K562 (cell line): ENCODE measurements around the gene ETV3L. TPM values are rescaled to one million over a fixed set of nuclear protein-coding genes. Genes with fewer than 3 reads are reported as not detected.

Experiments used
- ATAC-seq: fragments of 200-7000 bp; cut with Tn5 transposase; 3 replicates; pipeline ENCODE4 v1.9.1; 2020; ENCODE audit warnings: moderate library complexity
- BruUV-seq: library from RNA; stranded (reverse); fragments of 400-500 nt; replicated peaks from 2 replicates; lab custom pipeline; 2021; lab: Mats Ljungman, UMichigan
- CTCF ChIA-PET: fragments of 300-600 bp; formaldehyde crosslinking; extraction: SDS; loops from one replicate; lab custom pipeline; 2021; ENCODE audit warnings: low intra/inter-chr PET ratio; lab: Yijun Ruan, JAX
- POLR2A ChIA-PET: fragments of 300-600, 350-650 bp; sonication (Branson Sonifier 250); formaldehyde crosslinking; extraction: SDS; loops from one replicate; lab custom pipeline; 2021; ENCODE audit warnings: antibody characterized with exemption, inconsistent platforms; lab: Yijun Ruan, JAX
- DNase-seq, 4 experiments: peaks; one replicate each; pipeline versions ENCODE4 v3.0.0 to v3.0.0-alpha.2; 2011 to 2018; ENCODE audit warnings: low spot score in 3 of 4, mixed read lengths in 3 of 4; ENCODE audit errors: extremely low read depth in 1 of 4
- FAIRE-seq: peaks from 2 replicates; lab custom pipeline; 2011; peaks lifted over from hg19 to GRCh38; lab: Jason Lieb, UNC
- H2AFZ ChIP-seq: 2 replicates; pipeline ENCODE4 v1.6.0; 2011; ENCODE audit warnings: low read depth, low read length, control low read depth, inconsistent platforms
- H3K27ac ChIP-seq: fragments of 200-600 bp; 3 replicates; pipeline ENCODE4 v1.8.0; 2011; ENCODE audit warnings: low read depth, mild to moderate bottlenecking, control low read depth, inconsistent platforms, low read length, moderate library complexity, mixed read lengths; ENCODE audit errors: extremely low read depth
- H3K27me3 ChIP-seq, 2 experiments: fragments of 300-600 bp in 1 of 2; 2 replicates in 1 of 2; 3 replicates in 1 of 2; pipeline versions ENCODE4 v1.6.0 to v1.8.0; 2011; ENCODE audit warnings: inconsistent platforms in 2 of 2, low read length in 2 of 2, mild to moderate bottlenecking in 1 of 2, mixed read lengths in 1 of 2, moderate library complexity in 1 of 2; ENCODE audit not compliant: control insufficient read depth in 2 of 2, insufficient read depth in 2 of 2
- H3K36me3 ChIP-seq: fragments of 300-600 bp; 3 replicates; pipeline ENCODE4 v1.8.0; 2011; ENCODE audit warnings: mild to moderate bottlenecking, low read length, inconsistent platforms; ENCODE audit not compliant: control insufficient read depth, insufficient read depth
- H3K4me1 ChIP-seq, 2 experiments: fragments of 200-600 bp in 1 of 2; replicated peaks in 1 of 2; 2 replicates in 1 of 2; 3 replicates in 1 of 2; pipeline versions ENCODE4 v1.5.1 to v1.8.0; 2011; ENCODE audit warnings: inconsistent platforms in 2 of 2, low read length in 2 of 2, mild to moderate bottlenecking in 1 of 2, mixed read lengths in 1 of 2, moderate library complexity in 1 of 2; ENCODE audit not compliant: control insufficient read depth in 2 of 2, insufficient read depth in 2 of 2
- H3K4me2 ChIP-seq: 2 replicates; pipeline ENCODE4 v1.6.1; 2011; ENCODE audit warnings: low read length, control low read depth, inconsistent platforms, mixed read lengths; ENCODE audit not compliant: insufficient read depth
- H3K4me3 ChIP-seq: fragments of 200-600 bp; sonication (generic), shearing (Covaris generic); 2 replicates; pipeline ENCODE4 v1.5.1; 2016; ENCODE audit warnings: control low read depth, inconsistent platforms
- H3K79me2 ChIP-seq: fragments of 200-600 bp; 3 replicates; pipeline ENCODE4 v1.8.0; 2011; ENCODE audit warnings: low read length, inconsistent platforms; ENCODE audit not compliant: control insufficient read depth, insufficient read depth
- H3K9ac ChIP-seq, 2 experiments: 2 replicates each; pipeline versions ENCODE4 v1.6.0 to v1.6.1; 2011; ENCODE audit warnings: low read depth in 2 of 2, low read length in 2 of 2, control low read depth in 1 of 2, inconsistent platforms in 1 of 2, mild to moderate bottlenecking in 1 of 2, mixed read lengths in 1 of 2; ENCODE audit not compliant: insufficient read depth in 1 of 2
- H3K9me1 ChIP-seq: one replicate; pipeline ENCODE4 v1.6.0; 2011; ENCODE audit warnings: inconsistent platforms, mild to moderate bottlenecking, low read length, moderate library complexity; ENCODE audit not compliant: control insufficient read depth, insufficient read depth
- H3K9me3 ChIP-seq: replicated peaks from 2 replicates; pipeline ENCODE4 v1.5.1; 2011; ENCODE audit warnings: low read depth, low read length, inconsistent platforms; ENCODE audit not compliant: control insufficient read depth, insufficient read depth
- H4K20me1 ChIP-seq: replicated peaks from 2 replicates; pipeline ENCODE4 v1.6.1; 2011; ENCODE audit warnings: low read length, inconsistent platforms, mixed read lengths; ENCODE audit not compliant: control insufficient read depth, insufficient read depth
- FOSL1 ChIP-seq: fragments of 200-800 bp; sonication (Bioruptor generic); conservative IDR thresholded peaks from 2 replicates; pipeline ENCODE4 v1.6.1; 2016; ENCODE audit warnings: missing genetic modification characterization, missing compliant biosample characterization
- HDAC6 ChIP-seq: IDR thresholded peaks from 2 replicates; pipeline ENCODE4 v1.6.1; 2012; ENCODE audit warnings: low read depth, mild to moderate bottlenecking, control low read depth, inconsistent platforms, low read length, moderate library complexity
- MAFK ChIP-seq: IDR thresholded peaks from 2 replicates; pipeline ENCODE4 v1.6.1; 2011; ENCODE audit warnings: low read length, improper control_type of control experiment
- NCOA1 ChIP-seq: fragments of 450-650 bp; IDR thresholded peaks from 2 replicates; pipeline ENCODE4 v1.6.1; 2016; ENCODE audit warnings: low read depth
- NFXL1 ChIP-seq: fragments of 450-650 bp; formaldehyde crosslinking; IDR thresholded peaks from 2 replicates; pipeline ENCODE4 v1.4.0; 2021; ENCODE audit warnings: mild to moderate bottlenecking
- POLR3G ChIP-seq: IDR thresholded peaks from 2 replicates; pipeline ENCODE4 v1.6.1; 2011; ENCODE audit not compliant: insufficient read length, insufficient replicate concordance; ENCODE audit errors: extremely low read depth
- SPI1 ChIP-seq: IDR thresholded peaks from 2 replicates; pipeline ENCODE4 v1.6.1; 2011; ENCODE audit warnings: low read depth, low read length, control low read depth, borderline replicate concordance
- SREBF2 ChIP-seq: sonication (generic); formaldehyde crosslinking; IDR thresholded peaks from 2 replicates; pipeline ENCODE4 v1.4.0; 2020; ENCODE audit warnings: mild to moderate bottlenecking, missing genetic modification reagents
- THRAP3 ChIP-seq: fragments of 450-650 bp; IDR thresholded peaks from 2 replicates; pipeline ENCODE4 v1.6.1; 2016; ENCODE audit warnings: mild to moderate bottlenecking, inconsistent platforms, borderline replicate concordance
- ZNF217 ChIP-seq: sonication (generic); formaldehyde crosslinking; IDR thresholded peaks from 2 replicates; pipeline ENCODE4 v1.8.0; 2022; ENCODE audit warnings: mild to moderate bottlenecking, missing genetic modification reagents
- ZNF780A ChIP-seq: fragments of 250-450 bp; sonication (Bioruptor Pico); IDR thresholded peaks from 2 replicates; pipeline ENCODE4 v1.5.0; 2021; ENCODE audit warnings: mild to moderate bottlenecking
- WGBS: fragments of 100-300 bp; shearing (Covaris generic); methylation state at CpG from one replicate; pipeline ENCODE4 v1.1.6; 2016; ENCODE audit warnings: low coverage, mixed read lengths; ENCODE audit not compliant: insufficient coverage; ENCODE audit errors: missing lambda C conversion rate; 5-methylcytosine and 5-hydroxymethylcytosine counted together
- in situ Hi-C: fragments of 300-500 bp; cut with MboI; formaldehyde crosslinking; loops from 4 replicates; pipeline ENCODE4 v1.15.0; 2018; ENCODE audit warnings: inconsistent platforms, mixed read lengths
- intact Hi-C: fragments of 100-400 bp; cut with micrococcal nuclease; formaldehyde crosslinking; loops from 2 replicates; pipeline ENCODE4 v1.14.2; 2022
- polyA plus RNA-seq, 8 experiments: library from polyadenylated mRNA; depleted of rRNA in 4 of 8; stranded (reverse) in 5 of 8; unstranded in 3 of 8; fragments of >200 nt; fragmentation: Nextera tagmentation in 2 of 8; fragmentation: Illumina TruSeq in 1 of 8; extraction: Ambion mirVana in 2 of 8; extraction: Trizol in 1 of 8; gene quantifications; 2 replicates each; pipeline versions ENCODE4 v1.2.1 to v1.2.3, GENCODE V29; 2011 to 2014; ENCODE audit warnings: inconsistent platforms in 1 of 8, missing spikeins in 1 of 8
- total RNA-seq, 7 experiments: library from RNA; depleted of rRNA in 6 of 7; stranded (reverse); fragments of >200 nt in 6 of 7; fragmentation: Illumina TruSeq in 2 of 7; extraction: Trizol in 2 of 7; gene quantifications; 2 replicates each; pipeline versions ENCODE4 v1.2.1 to v1.2.3, GENCODE V29; 2011 to 2021; ENCODE audit warnings: low replicate concordance in 1 of 7
- TF ChIP-seq, protein P1 (sequence below): IDR thresholded peaks from 2 replicates; pipeline ENCODE4 v1.6.1; 2016; ENCODE audit warnings: missing genetic modification characterization, missing compliant biosample characterization
- TF ChIP-seq, protein P2 (sequence below): fragments of 450-650 bp; formaldehyde crosslinking; IDR thresholded peaks from 2 replicates; pipeline ENCODE4 v1.4.0; 2022; ENCODE audit warnings: missing genetic modification characterization
- TF ChIP-seq, protein P3 (sequence below): sonication (generic); formaldehyde crosslinking; IDR thresholded peaks from 2 replicates; pipeline ENCODE4 v1.8.0; 2022; ENCODE audit warnings: missing genetic modification reagents, mild to moderate bottlenecking, borderline replicate concordance
- TF ChIP-seq, protein P4 (sequence below): fragments of 250-450 bp; sonication (Bioruptor Pico); IDR thresholded peaks from 2 replicates; pipeline ENCODE4 v1.4.0; 2020; ENCODE audit warnings: mild to moderate bottlenecking, moderate library complexity

The ETV3L gene
- total and polyA plus RNA-seq, 9 of the 15 experiments (the other 6 are each of a cell fraction or from before 2014, with no cell fraction given) = not detected

DNA sequence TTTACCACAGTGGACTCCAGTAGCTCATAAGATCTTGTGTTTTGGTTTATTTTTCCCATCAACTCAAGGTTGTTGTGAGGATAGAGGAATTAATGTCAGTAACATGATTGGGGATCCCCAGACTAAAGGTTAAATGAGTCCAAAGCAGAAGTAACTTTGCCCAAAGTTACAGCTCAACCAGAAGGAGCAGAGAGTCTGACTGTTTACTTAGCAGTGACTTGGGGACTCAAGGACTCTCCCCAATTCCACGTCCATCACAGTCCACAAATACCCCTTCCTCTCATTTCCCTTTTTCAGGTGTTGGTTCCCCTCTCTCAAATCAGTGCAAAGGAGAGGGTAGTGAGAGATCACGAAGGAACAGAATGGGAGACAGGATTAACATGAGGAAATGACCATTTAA lies 42.6 kb upstream of the ETV3L start:
- Histone ChIP-seq H3K4me1 (peaks cover 17 to 20% of the 10 kb centered on the region in 2 experiments), H4K20me1 (0 out of 2 replicates have a peak, but pooled peaks cover 6% of the 10 kb centered on the region), H3K27ac (no peak overlapping the region), H3K4me3 (no peak overlapping the region), H3K9me1 (no peaks in the 10 kb centered on the region), H3K9me3 (no peaks in the 10 kb centered on the region), H2AFZ (no peak overlapping the region), H3K79me2 (peaks cover 10% of the 10 kb centered on the region), H3K9ac (no peak overlapping the region), H3K36me3 (no peaks in the 10 kb centered on the region), H3K4me2 (no peak overlapping the region), H3K27me3 (no peaks in the 10 kb centered on the region)
- in situ Hi-C loops = no loop called here
- FAIRE-seq (no peak), DNase-seq (no peak), ATAC-seq (no peak)
- intact Hi-C loops = no loop called here
- CTCF ChIA-PET = no interaction called here
- POLR2A ChIA-PET = interaction anchor here (0.8 to 1.5 kb wide), 4 partner anchors 10 to 522 kb away, joined by 3 to 4 read pairs (median 3); no protein-coding TSS in a partner anchor
- WGBS = 42% methylated on average over 2 of the region's 2 CpGs
- TF ChIP-seq ZNF780A (CRISPR knock-in tag) = no peak
- no peak for TF ChIP-seq FOSL1
- TF ChIP-seq THRAP3 = no peak
- TF ChIP-seq NCOA1 = no peak
- no peak for TF ChIP-seq SREBF2 (CRISPR knock-in tag)
- TF ChIP-seq, protein P1, sequence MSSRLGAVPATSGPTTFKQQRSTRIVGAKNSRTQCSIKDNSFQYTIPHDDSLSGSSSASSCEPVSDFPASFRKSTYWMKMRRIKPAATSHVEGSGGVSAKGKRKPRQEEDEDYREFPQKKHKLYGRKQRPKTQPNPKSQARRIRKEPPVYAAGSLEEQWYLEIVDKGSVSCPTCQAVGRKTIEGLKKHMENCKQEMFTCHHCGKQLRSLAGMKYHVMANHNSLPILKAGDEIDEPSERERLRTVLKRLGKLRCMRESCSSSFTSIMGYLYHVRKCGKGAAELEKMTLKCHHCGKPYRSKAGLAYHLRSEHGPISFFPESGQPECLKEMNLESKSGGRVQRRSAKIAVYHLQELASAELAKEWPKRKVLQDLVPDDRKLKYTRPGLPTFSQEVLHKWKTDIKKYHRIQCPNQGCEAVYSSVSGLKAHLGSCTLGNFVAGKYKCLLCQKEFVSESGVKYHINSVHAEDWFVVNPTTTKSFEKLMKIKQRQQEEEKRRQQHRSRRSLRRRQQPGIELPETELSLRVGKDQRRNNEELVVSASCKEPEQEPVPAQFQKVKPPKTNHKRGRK (tag) = no peak
- no peak for TF ChIP-seq ZNF217 (CRISPR knock-in tag)
- TF ChIP-seq, protein P2, sequence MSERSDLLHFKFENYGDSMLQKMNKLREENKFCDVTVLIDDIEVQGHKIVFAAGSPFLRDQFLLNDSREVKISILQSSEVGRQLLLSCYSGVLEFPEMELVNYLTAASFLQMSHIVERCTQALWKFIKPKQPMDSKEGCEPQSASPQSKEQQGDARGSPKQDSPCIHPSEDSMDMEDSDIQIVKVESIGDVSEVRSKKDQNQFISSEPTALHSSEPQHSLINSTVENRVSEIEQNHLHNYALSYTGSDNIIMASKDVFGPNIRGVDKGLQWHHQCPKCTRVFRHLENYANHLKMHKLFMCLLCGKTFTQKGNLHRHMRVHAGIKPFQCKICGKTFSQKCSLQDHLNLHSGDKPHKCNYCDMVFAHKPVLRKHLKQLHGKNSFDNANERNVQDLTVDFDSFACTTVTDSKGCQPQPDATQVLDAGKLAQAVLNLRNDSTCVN (CRISPR knock-in tag) = no peak
- TF ChIP-seq SPI1 = no peak
- TF ChIP-seq, protein P3, sequence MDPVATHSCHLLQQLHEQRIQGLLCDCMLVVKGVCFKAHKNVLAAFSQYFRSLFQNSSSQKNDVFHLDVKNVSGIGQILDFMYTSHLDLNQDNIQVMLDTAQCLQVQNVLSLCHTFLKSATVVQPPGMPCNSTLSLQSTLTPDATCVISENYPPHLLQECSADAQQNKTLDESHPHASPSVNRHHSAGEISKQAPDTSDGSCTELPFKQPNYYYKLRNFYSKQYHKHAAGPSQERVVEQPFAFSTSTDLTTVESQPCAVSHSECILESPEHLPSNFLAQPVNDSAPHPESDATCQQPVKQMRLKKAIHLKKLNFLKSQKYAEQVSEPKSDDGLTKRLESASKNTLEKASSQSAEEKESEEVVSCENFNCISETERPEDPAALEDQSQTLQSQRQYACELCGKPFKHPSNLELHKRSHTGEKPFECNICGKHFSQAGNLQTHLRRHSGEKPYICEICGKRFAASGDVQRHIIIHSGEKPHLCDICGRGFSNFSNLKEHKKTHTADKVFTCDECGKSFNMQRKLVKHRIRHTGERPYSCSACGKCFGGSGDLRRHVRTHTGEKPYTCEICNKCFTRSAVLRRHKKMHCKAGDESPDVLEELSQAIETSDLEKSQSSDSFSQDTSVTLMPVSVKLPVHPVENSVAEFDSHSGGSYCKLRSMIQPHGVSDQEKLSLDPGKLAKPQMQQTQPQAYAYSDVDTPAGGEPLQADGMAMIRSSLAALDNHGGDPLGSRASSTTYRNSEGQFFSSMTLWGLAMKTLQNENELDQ (CRISPR knock-in tag) = no peak
- TF ChIP-seq NFXL1 (CRISPR knock-in tag) = no peak
- TF ChIP-seq HDAC6 = no peak
- TF ChIP-seq, protein P4, sequence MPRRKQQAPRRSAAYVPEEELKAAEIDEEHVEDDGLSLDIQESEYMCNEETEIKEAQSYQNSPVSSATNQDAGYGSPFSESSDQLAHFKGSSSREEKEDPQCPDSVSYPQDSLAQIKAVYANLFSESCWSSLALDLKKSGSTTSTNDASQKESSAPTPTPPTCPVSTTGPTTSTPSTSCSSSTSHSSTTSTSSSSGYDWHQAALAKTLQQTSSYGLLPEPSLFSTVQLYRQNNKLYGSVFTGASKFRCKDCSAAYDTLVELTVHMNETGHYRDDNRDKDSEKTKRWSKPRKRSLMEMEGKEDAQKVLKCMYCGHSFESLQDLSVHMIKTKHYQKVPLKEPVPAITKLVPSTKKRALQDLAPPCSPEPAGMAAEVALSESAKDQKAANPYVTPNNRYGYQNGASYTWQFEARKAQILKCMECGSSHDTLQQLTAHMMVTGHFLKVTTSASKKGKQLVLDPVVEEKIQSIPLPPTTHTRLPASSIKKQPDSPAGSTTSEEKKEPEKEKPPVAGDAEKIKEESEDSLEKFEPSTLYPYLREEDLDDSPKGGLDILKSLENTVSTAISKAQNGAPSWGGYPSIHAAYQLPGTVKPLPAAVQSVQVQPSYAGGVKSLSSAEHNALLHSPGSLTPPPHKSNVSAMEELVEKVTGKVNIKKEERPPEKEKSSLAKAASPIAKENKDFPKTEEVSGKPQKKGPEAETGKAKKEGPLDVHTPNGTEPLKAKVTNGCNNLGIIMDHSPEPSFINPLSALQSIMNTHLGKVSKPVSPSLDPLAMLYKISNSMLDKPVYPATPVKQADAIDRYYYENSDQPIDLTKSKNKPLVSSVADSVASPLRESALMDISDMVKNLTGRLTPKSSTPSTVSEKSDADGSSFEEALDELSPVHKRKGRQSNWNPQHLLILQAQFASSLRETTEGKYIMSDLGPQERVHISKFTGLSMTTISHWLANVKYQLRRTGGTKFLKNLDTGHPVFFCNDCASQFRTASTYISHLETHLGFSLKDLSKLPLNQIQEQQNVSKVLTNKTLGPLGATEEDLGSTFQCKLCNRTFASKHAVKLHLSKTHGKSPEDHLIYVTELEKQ (CRISPR knock-in tag) = no peak
- TF ChIP-seq POLR3G = no peak
- TF ChIP-seq MAFK = no peak
- no TSS peak for BruUV-seq
